Stimulated activated CD4-positive, alpha-beta T cell treated with anti-CD3 and anti-CD28 coated beads, Interleukin-1b, Interleukin-23, amount 100 ng/mL, for 48 hours (primary cell): ENCODE measurements around the gene TUBB8.
"Not testable (repeated sequence)": the region's sequence is repeated elsewhere in the genome, so short reads cannot be mapped to it uniquely, and the experiment has no call there.

Experiments
- DNase-seq: peaks from one replicate; pipeline ENCODE4 v3.0.0-alpha.2; 2020

Gene TUBB8

DNA sequence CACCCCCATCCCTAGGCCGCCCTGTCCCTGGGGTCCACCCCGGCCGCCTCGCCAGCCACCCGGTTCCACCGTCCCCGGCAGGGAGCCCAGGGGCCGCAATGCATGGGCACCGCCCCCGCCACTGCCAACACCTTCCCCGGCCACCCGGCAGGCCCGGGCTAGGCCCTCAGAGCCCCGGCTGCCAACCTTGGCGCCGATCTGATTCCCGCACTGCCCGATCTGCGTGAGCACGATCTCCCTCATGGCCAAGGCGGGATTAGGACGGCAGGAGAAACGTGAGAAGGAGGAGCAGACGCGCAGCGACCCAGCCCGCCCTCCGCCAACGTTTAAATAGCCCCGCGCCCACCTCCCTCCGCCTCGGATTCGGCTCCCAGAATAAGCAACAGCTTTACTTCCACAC is at the start of gene TUBB8:
TUBB8 (minus strand) TSS at position 301 of the 400 bp plus-strand sequence; CDS start at position 243, 58 bp downstream.
- DNase-seq, result no peak

DNA sequence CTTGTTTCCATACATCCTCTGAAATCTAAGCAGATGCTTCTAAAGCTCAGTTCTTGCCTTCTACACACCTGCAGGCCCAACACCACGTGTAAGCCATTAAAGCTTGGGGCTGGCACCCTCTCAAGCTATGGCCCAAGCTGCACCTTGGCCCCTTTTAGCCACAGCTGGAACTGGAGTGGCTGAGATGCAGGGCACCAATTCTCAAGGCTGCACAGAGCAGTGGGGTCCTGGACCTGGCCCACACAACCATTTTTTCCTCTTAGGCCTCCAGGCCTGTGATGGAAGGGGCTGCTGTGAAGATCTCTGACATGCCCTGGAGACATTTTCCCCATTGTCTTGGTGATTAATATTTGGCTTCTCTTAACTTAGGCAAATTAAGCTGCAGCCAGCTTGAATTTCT is 47.4 kb upstream of the TUBB8 start:
- no peak for DNase-seq

DNA sequence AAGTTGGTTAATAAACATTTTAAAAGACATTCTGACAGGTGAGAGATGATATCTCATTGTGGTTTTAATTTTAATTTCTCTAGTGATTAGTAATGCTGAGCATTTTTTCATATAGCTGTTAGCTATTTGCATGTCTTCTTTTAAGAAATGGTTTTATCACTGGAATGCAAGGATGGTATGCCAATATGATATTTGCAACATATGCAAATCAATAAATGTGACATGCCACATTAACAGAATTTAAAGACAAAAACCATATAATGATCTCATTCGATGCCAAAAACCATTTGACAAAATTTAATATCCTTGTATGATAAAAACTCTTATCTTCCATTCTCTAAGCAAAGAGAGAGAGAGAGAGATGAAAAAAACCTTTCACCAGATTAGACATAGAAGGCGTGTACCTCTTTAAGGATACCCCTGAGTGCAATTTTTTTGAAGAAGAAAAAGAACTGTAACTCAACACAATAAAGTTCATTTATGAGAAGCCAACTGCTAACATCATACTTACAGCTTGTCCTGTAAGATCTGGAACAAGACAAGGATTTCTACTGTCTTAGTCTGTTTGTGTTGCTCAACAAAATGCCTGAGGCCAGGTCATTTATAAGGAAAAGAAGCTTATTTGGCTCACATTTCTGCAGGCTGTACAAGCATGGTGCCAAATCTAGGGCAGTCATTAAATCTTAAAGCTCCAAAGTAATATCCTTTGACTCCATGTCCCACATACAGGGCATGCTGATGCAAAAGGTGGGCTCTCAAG is 46.4 kb upstream of the TUBB8 start:
- DNase-seq, result no peak

DNA sequence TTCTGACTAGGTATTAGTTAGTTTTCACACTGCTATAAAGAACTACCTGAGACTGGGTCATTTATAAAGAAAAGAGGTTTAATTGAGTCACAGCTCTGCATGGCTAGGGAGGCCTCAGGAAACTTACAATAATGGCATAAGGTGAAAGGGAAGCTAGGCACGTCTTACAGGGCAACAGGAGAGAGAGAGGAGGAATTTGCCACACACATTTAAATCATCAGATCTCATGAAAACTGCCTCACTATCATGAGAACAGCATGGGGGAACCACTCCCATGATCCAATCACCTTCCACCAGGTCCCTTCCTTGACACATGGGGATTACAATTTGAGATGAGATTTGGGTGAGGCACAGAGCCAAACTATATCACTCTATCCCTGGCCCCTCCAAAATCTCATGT is 45.5 kb upstream of the TUBB8 start:
- DNase-seq, result no peak

DNA sequence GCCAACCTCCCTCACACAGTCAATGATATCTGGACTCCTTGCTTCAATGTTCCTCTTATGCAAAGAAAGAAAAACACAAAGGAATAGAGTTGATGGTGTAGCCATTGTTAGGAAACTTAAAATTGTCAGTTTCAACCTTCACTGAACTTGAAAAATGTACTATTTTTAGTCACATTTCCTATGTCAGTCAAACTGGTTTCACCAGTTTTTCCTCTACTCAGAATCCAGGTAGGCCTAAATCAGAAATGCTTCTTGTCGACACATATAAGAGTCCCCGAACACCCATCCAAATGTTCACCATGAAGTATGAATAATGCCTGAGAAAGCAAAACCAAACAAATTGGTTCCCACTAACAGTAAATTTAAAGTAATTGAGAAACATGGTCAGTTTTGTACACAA is 43.8 kb upstream of the TUBB8 start:
- DNase-seq, result no peak

DNA sequence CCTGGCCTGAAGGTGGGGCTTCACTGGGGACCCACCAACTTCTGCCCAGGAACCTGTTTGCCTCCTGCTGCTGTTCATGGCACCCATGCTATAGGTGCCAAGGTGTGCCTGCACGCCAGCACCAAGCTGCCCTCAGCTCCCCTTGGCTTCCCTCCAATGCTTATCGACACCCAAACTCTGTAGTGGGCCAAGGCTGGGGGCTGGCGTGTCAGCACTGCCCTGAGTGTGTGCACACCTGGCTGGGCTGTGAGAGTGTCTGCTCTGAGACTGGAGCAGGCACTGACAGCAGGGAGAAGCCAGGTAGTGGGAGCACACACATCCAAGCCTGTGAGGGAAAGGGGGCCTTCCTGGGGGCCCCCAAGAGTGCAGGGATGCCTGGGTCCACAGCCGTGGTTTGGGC is 43.1 kb upstream of the TUBB8 start:
- no peak for DNase-seq

DNA sequence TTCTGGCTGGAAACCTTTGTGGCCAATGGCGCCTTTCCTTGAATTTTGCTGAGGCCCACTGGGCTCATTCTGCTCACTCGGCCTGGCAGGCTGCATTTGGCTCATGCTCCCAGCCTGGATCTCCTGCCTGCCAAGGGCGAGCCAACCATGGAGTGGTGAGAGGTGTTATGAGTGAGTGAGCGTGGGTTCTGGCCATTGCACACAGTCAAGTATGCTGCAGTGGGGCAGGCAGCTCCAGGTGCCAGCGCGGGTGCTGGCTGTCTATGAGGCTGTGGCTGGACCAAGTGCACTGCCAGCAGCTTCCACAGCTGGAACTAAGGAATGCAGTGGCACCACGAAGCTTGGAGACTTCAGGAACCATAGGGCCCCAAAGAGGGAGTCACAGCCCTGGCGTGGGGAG is 42.2 kb upstream of the TUBB8 start:
- no peak for DNase-seq

DNA sequence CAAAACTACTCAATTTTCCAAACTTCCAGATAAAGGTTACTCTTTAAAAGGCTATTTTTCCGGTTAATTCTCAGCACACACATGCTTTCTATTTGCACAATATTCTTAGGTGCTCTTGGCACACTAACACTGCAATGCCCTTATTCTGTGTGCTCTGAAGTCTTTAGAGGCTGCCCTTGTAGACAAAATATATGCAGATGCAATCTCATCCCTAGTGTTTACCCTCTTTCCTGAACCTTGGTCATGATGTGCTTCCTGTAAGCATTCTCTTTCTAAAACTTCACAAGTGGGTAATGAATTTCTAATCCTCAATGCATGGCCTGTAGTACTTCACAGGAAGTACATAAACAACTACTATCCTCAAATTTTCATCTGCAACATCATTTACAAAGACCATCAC is 41.1 kb upstream of the TUBB8 start:
- no peak for DNase-seq

DNA sequence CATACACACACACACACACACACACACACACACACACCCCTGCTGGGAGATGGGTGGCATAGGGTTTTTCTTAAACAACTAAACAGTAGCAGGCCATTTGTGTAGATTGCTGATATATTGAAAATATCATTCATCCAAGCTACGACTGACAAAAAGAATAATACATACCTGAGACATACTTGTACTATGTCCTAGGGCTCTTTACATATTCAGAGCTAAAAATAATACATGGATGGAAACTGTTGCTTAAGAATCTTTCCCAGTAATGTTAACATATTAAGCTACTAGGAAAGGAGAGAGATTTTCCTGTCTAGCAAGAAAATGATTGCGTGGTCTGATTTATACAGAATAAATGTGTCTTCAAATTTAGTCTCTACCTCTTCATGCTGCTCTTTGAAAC is 40.2 kb upstream of the TUBB8 start:
- DNase-seq, result no peak

DNA sequence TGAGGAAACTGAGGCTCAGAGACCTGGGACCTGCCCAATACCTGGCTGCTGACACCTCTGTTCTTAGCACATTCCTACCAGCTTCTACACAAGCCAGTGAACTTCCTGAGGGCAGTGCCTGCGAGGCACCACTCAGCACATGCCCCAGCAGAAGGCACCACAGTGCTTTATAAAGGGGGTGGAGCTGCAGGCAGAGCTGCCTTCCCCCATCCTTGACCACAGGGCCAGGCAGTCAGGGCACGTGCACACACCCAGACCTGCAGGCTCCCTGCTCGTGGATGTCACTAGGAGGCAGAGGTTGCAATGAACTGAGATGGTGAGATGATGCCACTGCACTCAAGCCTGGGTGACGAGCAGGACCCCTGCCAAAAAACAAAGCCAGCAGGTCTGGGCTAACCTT is 39.2 kb upstream of the TUBB8 start:
- no peak for DNase-seq

DNA sequence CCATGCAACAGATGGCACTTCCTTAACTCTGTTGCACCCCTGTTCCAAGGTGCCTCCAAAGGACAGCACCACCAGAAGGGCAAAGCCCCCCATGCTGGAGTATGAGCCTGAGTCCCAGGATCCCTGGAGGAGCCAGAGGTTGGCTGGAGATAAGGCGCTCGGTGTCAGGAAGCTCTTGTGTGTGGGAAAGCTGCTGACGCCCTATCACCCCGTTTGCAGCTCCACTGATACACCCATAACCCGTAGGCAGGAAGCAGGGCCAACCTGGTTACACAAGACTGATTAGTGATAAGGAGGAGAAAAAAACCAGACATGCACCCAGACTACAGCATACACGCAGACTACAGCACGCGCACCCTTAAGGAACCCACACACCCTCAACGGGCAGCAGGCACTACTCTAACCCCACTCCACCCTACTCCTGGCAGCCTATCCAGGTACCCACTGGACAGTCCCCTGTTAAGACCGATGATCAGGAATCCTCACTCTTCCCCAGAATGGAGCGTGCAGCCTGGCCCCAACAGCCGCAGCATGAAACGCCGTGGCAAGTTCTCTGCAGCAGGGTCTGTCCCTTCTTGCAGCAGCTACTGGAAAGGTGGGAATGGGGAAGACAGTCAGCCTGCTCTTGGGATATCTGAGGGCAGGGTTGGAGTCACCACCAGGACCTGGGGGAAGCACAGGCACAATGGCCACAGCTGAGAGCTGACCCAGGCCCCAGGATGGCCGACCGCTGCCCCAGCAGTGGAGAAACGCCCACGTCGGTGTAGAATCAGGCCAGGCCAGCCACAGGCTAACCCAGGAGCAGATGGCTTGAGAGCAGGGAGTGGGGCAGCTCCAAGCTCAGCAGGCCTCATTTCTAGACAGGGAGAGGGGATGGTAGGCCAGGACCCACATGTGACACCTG is 38.3 kb upstream of the TUBB8 start:
- DNase-seq, result no peak

DNA sequence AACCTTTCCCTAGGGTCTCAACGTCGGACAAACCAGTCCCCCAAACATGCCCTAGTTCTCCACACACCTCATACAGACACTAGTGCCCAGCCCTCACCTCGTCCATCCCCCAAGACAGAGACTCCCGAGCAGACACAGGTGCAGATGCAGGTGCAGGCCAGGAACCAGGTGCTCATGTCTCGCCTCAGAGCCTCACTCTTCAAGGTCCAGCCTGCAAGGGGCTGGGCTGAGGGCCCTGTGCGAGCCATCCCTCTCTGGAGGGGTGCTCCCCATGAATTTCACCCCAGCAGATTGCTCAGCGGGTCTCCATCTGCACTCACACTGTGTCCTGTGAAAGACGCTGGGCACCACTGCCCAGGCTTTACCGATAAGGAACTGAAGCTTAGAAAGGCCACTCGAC is 36.9 kb upstream of the TUBB8 start:
- DNase-seq, result no peak

DNA sequence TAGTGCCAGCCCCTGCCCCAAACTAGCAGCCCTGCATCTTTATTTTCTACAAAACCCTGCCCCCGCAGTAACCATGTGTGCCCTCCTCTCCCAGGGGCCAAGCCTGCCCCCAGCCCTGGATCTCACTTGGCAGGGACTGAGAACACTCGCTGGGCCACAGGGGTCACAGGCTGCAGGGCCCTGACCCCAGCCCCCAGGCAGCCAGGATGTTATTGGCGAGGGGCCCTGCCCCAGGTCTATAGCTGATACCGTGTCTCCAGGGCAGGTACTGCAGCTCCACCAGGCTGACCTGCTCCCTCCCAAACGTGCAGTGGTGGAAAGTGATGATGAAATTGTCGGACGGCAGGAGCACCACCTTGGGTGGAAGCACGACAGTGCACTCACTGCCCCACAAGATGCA is 35.9 kb upstream of the TUBB8 start:
- no peak for DNase-seq

DNA sequence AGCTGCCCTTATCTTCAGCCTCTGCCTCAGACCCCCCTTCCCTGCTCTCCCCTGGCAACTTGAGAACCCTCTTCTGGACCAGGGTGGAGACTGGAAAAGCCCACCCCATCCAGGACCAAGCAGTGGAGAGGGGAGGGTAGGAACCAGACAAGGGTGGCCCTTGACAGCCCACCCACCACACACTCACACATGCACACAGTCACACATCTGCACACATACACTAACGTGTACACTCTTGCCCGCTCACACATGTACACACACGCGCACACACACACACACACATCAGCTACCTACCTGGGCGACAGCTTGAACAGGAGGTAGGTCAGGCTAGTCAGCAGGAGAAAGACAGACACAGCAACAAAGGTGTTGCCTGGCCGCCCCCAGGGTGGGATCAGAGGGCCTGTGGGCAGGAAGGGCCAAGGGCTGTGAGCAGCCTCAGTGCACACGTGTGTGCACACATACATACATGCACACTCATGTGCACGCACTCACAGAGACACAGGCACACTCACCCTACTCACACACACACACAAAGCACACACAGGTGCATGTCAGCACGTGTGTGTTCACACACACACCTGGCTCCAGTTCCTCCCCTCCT is 34.9 kb upstream of the TUBB8 start:
- no peak for DNase-seq

DNA sequence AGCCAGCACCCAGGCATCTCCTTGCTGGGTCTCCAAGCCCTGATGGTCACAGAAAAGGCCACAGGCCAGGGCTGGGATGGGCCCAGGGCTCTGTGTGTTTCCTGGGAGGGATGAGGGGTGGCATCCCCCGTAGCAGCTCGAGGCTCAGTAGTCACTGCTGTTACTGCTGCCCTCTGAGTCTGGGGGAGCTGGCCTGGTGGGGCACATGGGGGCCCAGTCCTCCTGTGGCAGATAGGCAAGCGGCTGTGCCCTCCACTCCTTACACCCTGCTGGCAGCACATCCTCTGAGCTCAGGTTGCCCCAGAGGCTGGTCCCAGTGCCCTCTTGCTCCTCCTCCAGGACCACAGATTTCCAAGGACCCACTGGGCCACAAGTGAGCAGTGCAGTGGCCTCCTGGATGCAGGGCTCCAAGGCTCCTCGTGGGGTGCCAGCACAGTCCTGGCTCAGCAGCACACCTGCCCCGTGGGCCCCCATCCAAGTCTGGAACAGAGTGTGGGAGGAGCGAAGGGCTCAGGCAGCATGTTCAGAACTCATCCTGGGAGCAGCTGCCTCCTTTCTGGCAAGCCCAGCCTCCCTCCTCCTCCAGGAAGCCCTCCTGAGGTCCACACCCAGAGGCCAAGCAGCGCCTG is 31.5 kb upstream of the TUBB8 start:
- no peak for DNase-seq

DNA sequence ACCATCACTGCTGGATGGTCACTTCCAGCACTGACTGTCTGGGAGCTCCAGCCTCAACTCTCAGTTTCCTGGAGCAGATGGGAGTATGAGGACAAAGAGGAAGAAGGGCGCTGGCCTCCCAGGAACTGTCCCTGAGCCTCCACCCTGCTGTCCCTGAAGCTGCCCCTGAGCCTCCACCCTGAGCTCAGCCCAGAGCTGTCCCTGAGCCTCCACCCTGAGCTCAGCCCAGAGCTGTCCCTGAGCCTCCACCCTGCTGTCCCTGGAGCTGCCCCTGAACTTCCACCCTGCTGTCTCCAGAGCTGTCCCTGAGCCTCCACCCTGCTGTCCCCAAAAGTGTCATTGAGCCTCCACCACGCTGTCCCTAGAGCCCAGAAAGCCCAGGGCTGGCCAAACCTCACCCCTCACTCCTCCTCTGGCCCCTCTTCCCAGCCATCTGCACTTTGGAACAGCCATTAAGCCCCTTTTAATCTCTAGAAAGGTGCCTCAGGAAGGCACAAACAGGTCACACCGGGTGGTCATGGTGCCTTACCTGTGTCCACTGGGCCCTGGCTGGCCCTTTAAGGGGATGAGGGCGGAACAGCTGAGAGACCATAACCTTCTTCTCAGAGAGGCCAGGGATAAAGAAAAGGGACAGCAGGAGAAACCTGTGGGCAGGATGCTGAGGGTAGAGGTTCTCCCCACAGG is 30.6 kb upstream of the TUBB8 start:
- DNase-seq, result no peak

DNA sequence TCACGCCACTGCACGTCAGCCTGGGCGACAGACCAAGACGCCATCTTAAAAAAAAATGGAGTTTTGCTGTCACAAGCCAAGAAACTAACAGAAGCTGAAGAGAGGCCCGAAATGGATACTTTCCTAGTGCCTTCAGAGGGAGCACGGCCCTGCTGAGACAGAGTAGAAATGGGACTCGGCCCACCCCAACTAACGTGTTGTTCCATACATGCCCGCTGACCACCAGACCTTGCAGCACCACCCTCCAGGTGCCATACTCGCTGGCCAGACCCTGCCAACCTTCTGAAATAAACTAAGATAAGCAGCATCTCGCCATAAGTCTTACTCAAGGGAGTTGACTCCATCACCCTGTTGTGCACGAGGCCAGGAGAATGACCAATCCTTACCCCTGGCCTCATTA is 29.5 kb upstream of the TUBB8 start:
- DNase-seq, result no peak

DNA sequence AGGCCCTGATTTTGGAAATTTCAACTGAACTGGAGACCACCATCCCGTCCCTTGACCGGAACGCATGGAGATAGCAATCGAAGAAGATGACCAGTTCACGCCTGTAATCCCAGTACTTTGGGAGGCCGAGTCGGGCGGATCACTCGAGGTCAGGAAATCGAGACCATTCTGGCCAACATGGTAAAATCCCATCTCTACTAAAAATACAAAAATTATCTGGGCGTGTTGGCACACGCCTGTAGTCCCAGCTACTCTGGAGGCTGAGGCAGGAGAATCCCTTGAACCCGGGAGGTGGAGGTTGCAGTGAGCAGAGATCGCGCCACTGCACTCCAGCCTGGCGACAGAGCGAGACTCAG is 25.1 kb upstream of the TUBB8 start:
- not testable (repeated sequence) for DNase-seq

DNA sequence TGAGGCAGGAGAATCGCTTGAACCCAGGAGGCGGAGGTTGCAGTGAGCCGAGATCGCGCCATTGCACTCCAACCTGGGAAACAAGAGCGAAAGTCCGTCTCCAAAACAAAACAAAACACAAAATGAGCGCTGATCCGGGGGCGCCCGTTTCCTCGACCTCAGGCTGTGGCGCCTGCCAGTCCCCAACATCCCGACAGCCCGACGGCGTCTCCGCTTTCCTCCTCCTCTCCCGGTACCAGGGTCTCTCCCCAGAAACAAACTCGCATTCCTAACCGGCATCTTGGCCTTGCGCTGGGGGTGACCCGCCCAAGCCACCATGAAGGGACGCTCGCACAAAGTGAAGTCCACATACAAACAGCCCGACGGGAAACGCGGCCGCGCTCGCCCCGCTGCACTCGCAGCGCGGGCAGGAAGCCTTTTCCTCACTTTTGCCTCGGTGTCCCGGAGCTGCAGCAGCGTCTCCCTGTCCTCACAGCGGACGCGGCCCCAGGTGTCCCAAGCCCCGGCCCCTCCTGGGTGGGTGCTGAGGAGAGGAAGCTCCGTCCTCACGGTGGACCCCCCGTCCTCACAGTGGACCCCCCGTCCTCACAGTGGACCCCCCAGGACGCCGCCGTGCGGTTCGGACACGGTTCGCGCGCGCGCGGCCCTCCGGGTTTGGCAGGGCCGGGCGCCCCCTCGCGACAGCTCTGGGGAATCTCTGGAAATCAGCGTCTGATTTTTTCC is 24.6 kb upstream of the TUBB8 start:
- peak; percentile 31 for DNase-seq

DNA sequence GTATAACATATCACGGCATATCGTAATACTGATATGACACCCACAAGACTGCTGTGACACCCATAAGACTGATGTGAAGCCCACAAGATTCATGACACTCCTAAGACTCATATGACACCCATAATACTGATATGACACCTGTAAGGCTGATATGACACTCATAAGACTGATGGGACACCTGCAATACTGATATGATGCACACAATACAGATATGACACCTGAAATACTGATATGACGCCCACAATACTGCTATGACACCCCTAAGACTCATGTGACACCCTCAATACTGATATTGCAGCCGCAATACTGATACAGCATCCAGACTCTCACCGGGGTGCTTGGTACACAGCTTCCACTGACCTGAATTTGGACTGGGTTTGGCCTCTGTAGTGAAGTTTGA is 19.1 kb upstream of the TUBB8 start:
- DNase-seq, result peak; percentile 19

DNA sequence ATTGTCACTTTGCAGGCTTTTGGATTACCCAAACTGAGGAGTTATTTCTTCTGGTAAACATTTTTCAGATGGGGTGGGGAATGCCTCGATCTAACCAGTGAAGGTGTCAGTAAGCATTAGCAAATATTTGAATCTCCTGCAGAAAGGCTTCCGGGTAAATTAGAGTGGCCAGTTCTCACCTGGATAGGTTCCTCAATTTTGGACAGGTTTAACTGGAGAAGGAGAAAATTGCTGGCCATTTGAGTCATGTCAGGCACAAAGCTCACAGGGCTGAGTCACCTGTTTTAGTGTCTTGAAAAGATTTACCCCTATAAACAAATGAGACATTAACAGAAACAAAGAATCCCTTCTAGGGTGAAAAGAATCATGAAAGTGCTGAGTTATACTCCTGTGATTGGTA is 830 bp upstream of the TUBB8 start:
- DNase-seq, result not testable (repeated sequence)

DNA sequence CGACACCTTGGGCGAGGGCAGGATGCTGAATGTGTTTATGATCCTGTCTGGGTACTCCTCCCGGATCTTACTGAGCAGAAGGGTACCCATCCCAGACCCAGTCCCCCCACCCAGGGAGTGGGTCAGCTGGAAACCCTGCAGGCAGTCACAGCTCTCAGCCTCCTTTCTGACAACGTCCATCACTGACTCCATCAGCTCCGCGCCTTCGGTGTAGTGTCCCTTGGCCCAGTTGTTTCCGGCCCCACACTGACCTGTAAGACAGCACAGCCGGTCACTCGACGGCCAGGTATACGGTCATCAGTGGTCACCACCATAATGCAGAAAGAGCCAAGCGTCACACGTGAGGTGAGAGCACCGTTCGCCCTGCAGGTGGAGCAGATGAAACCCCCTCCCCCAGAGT is 1.2 kb downstream of the TUBB8 start:
- not testable (repeated sequence) for DNase-seq
